GM12878 (cell line): ENCODE data around the gene CD82. TPM values are rescaled to one million over a fixed set of nuclear protein-coding genes. Genes with fewer than 3 reads are reported as not detected.

Source experiments
- ATAC-seq: fragments of 200-7000 bp; cut with Tn5 transposase; 3 replicates; pipeline ENCODE4 v1.9.1; 2020; ENCODE audit warnings: mild to moderate bottlenecking, moderate library complexity
- BruUV-seq: library from RNA; stranded (reverse); fragments of 400-500 nt; replicated peaks from 2 replicates; lab custom pipeline; 2021; lab: Mats Ljungman, UMichigan
- CTCF ChIA-PET: fragments of 300-600 bp; sonication (Branson Sonifier 250); formaldehyde crosslinking; extraction: SDS; loops from one replicate; lab custom pipeline; 2021; ENCODE audit warnings: inconsistent platforms; lab: Yijun Ruan, JAX
- POLR2A ChIA-PET: fragments of 350-600 bp; formaldehyde crosslinking; extraction: SDS; loops from one replicate; lab custom pipeline; 2021; ENCODE audit warnings: inconsistent platforms; lab: Charles Lee
- RAD21 ChIA-PET: fragments of 300-600 bp; sonication (Branson Sonifier 250); formaldehyde crosslinking; loops from one replicate; lab custom pipeline; 2023; ENCODE audit warnings: antibody characterized with exemption; ENCODE audit not compliant: unreplicated experiment; lab: Charles Lee
- SMC1A ChIA-PET: fragments of 300-600 bp; sonication (Branson Sonifier 250); formaldehyde crosslinking; loops from one replicate; lab custom pipeline; 2023; ENCODE audit not compliant: unreplicated experiment, uncharacterized antibody; lab: Charles Lee
- DNase-seq: peaks from one replicate; pipeline ENCODE4 v3.0.0-alpha.2; 2011; ENCODE audit warnings: low read depth, low spot score
- FAIRE-seq: peaks from 3 replicates; lab custom pipeline; 2011; peaks lifted over from hg19 to GRCh38; lab: Jason Lieb, UNC
- H2AFZ ChIP-seq: 2 replicates; pipeline ENCODE4 v1.6.0; 2011; ENCODE audit warnings: low read depth, low read length, control low read depth; ENCODE audit not compliant: control insufficient read depth
- H3K27ac ChIP-seq: 2 replicates; pipeline ENCODE4 v1.5.1; 2011; ENCODE audit warnings: control low read depth; ENCODE audit not compliant: control insufficient read depth, insufficient read depth
- H3K27me3 ChIP-seq, 2 experiments: replicated peaks in 1 of 2; 2 replicates each; pipeline versions ENCODE4 v1.6.0 to v1.6.1; 2011; ENCODE audit warnings: low read length in 1 of 2; ENCODE audit not compliant: control insufficient read depth in 2 of 2, insufficient read depth in 2 of 2
- H3K36me3 ChIP-seq, 2 experiments: 2 replicates each; pipeline ENCODE4 v1.5.1; 2011; ENCODE audit warnings: low read length in 1 of 2; ENCODE audit not compliant: control insufficient read depth in 2 of 2, insufficient read depth in 2 of 2
- H3K4me1 ChIP-seq: 2 replicates; pipeline ENCODE4 v1.6.1; 2011; ENCODE audit warnings: mild to moderate bottlenecking, low read length, moderate library complexity, mixed read lengths; ENCODE audit not compliant: control insufficient read depth, insufficient read depth
- H3K4me2 ChIP-seq: 2 replicates; pipeline ENCODE4 v1.6.0; 2011; ENCODE audit warnings: control low read depth; ENCODE audit not compliant: control insufficient read depth, insufficient read depth
- H3K4me3 ChIP-seq: fragments of 200-600 bp; sonication (generic); 2 replicates; pipeline ENCODE4 v1.5.1; 2016
- H3K79me2 ChIP-seq: 2 replicates; pipeline ENCODE4 v1.6.0; 2011; ENCODE audit warnings: low read length; ENCODE audit not compliant: control insufficient read depth, insufficient read depth
- H3K9ac ChIP-seq: 2 replicates; pipeline ENCODE4 v1.8.0; 2011; ENCODE audit warnings: low read length, control low read depth, mixed read lengths; ENCODE audit not compliant: control insufficient read depth, insufficient read depth
- H3K9me3 ChIP-seq: replicated peaks from 3 replicates; pipeline ENCODE4 v1.5.1; 2011; ENCODE audit warnings: mild to moderate bottlenecking, low read length; ENCODE audit not compliant: control insufficient read depth, insufficient read depth
- H4K20me1 ChIP-seq: 2 replicates; pipeline ENCODE4 v1.6.0; 2011; ENCODE audit not compliant: control insufficient read depth, insufficient read depth
- CREM ChIP-seq: IDR thresholded peaks from 2 replicates; pipeline ENCODE4 v1.6.1; 2014; ENCODE audit warnings: antibody characterized with exemption, low read depth
- NR2F1 ChIP-seq: fragments of 450-650 bp; conservative IDR thresholded peaks from 2 replicates; pipeline ENCODE4 v1.6.1; 2017; ENCODE audit warnings: mild to moderate bottlenecking
- POLR2AphosphoS5 ChIP-seq: IDR thresholded peaks from 2 replicates; pipeline ENCODE4 v1.6.1; 2011; ENCODE audit warnings: mild to moderate bottlenecking, low read length, inconsistent platforms
- STAT1 ChIP-seq: fragments of 450-650 bp; conservative IDR thresholded peaks from 2 replicates; pipeline ENCODE4 v1.6.1; 2014; ENCODE audit warnings: antibody characterized with exemption, mild to moderate bottlenecking
- TCF3 ChIP-seq: IDR thresholded peaks from 2 replicates; pipeline ENCODE4 v1.6.1; 2012; ENCODE audit warnings: low read depth, mild to moderate bottlenecking, low read length, borderline replicate concordance; ENCODE audit not compliant: insufficient read depth
- ZBED1 ChIP-seq: IDR thresholded peaks from 2 replicates; pipeline ENCODE4 v1.6.1; 2016; ENCODE audit warnings: borderline replicate concordance
- WGBS: methylation state at CpG from one replicate; pipeline ENCODE4 v1.1.6; 2016; ENCODE audit warnings: low lambda C conversion rate; ENCODE audit not compliant: insufficient replicate concordance, insufficient coverage; ENCODE audit errors: missing lambda C conversion rate; 5-methylcytosine and 5-hydroxymethylcytosine counted together
- in situ Hi-C: fragments of 300-500 bp; cut with MboI; formaldehyde crosslinking; loops from 9 replicates; pipeline ENCODE4 v1.14.3; 2018; ENCODE audit warnings: mixed read lengths
- intact Hi-C: fragments of 100-400 bp; cut with micrococcal nuclease; formaldehyde crosslinking; loops from one replicate; pipeline ENCODE4 v1.14.2; 2022; ENCODE audit not compliant: unreplicated experiment
- polyA plus RNA-seq, 11 experiments: library from polyadenylated mRNA; depleted of rRNA in 4 of 11; unstranded in 6 of 11; stranded (reverse) in 5 of 11; fragments of >200 nt; fragmentation: Nextera tagmentation in 4 of 11; fragmentation: Illumina TruSeq in 1 of 11; extraction: Ambion mirVana in 4 of 11; extraction: Trizol in 1 of 11; gene quantifications; 1 replicate in 1 of 11; 2 replicates in 10 of 11; pipeline versions ENCODE4 v1.2.1 to v1.2.3, GENCODE V29; 2011 to 2016; ENCODE audit warnings: inconsistent platforms in 2 of 11, missing spikeins in 2 of 11, low read depth in 1 of 11
- total RNA-seq, 4 experiments: library from RNA; depleted of rRNA in 3 of 4; stranded (reverse); fragments of >200 nt in 3 of 4; fragmentation: Illumina TruSeq in 1 of 4; extraction: Trizol in 1 of 4; gene quantifications; 2 replicates each; pipeline versions ENCODE4 v1.2.1 to v1.2.3, GENCODE V29; 2013 to 2021
- TF ChIP-seq, protein P1 (sequence below): IDR thresholded peaks from 2 replicates; pipeline ENCODE4 v1.6.1; 2012; ENCODE audit warnings: improper control_type of control experiment, low read depth, low read length; ENCODE audit not compliant: insufficient replicate concordance

The CD82 gene
- total and polyA plus RNA-seq, 10 of the 15 experiments (the other 5 are each of a cell fraction or from before 2014, with no cell fraction given): 5.2 to 180 (median 84.7) TPM

DNA sequence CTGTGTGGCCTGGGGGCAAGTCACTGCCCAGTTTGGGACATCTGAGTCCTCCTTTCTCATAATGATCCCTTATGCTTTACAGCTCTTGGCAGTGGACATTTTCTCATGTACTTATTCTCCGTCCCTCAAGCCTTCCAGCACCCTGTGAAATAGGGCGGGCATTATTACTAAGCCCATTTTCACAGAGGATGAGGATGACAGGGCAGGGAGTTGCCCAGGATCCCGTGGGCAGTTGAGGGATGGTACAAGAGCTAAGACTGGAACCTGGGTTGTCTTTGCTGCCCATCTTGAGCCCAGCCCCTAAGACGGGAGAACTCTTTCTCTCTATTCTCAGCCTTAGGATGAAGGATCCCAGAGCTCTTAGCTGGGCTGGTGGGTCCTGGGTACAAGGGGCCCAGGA lies 11.2 kb downstream of the CD82 start:
- intact Hi-C loops (no loop called here), in situ Hi-C loops (loop anchor here (25.0 kb wide), 1 partner anchor 1214 kb away; the partner anchor contains the start of gene TTC17)
- H3K4me1 ChIP-seq: peaks cover 59% of the 10 kb centered on the region
- BruUV-seq: no TSS peak
- H3K4me2 ChIP-seq: peak overlapping the region; percentile 40
- FAIRE-seq: no peak
- no peak for DNase-seq
- ATAC-seq: no peak
- H3K79me2 ChIP-seq: peaks cover 95% of the 10 kb centered on the region
- RAD21 ChIA-PET: interaction anchor here (0.9 to 4.6 kb wide), 8 partner anchors 8 to 40 kb away, joined by 3 to 29 read pairs (median 11); partner anchors contain the start of gene CD82
- no peak overlapping the region for H3K4me3 ChIP-seq
- H3K27me3 ChIP-seq: no peaks in the 10 kb centered on the region
- SMC1A ChIA-PET: interaction anchor here (0.9 to 4.0 kb wide), 8 partner anchors 9 to 41 kb away, joined by 3 to 60 read pairs (median 4); no protein-coding TSS in a partner anchor
- CTCF ChIA-PET: interaction anchor here (2.1 to 11.7 kb wide), 5 partner anchors 8 to 40 kb away, joined by 9 to 109 read pairs (median 13); no protein-coding TSS in a partner anchor
- H3K36me3 ChIP-seq: peaks cover 4 to 23% of the 10 kb centered on the region in 2 experiments
- 94% methylated on average over 4 of the region's 4 CpGs for WGBS
- TF ChIP-seq TCF3: no peak
- TF ChIP-seq, protein P1, sequence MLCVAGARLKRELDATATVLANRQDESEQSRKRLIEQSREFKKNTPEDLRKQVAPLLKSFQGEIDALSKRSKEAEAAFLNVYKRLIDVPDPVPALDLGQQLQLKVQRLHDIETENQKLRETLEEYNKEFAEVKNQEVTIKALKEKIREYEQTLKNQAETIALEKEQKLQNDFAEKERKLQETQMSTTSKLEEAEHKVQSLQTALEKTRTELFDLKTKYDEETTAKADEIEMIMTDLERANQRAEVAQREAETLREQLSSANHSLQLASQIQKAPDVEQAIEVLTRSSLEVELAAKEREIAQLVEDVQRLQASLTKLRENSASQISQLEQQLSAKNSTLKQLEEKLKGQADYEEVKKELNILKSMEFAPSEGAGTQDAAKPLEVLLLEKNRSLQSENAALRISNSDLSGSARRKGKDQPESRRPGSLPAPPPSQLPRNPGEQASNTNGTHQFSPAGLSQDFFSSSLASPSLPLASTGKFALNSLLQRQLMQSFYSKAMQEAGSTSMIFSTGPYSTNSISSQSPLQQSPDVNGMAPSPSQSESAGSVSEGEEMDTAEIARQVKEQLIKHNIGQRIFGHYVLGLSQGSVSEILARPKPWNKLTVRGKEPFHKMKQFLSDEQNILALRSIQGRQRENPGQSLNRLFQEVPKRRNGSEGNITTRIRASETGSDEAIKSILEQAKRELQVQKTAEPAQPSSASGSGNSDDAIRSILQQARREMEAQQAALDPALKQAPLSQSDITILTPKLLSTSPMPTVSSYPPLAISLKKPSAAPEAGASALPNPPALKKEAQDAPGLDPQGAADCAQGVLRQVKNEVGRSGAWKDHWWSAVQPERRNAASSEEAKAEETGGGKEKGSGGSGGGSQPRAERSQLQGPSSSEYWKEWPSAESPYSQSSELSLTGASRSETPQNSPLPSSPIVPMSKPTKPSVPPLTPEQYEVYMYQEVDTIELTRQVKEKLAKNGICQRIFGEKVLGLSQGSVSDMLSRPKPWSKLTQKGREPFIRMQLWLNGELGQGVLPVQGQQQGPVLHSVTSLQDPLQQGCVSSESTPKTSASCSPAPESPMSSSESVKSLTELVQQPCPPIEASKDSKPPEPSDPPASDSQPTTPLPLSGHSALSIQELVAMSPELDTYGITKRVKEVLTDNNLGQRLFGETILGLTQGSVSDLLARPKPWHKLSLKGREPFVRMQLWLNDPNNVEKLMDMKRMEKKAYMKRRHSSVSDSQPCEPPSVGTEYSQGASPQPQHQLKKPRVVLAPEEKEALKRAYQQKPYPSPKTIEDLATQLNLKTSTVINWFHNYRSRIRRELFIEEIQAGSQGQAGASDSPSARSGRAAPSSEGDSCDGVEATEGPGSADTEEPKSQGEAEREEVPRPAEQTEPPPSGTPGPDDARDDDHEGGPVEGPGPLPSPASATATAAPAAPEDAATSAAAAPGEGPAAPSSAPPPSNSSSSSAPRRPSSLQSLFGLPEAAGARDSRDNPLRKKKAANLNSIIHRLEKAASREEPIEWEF: no peak
- TF ChIP-seq POLR2AphosphoS5: 0 out of 2 replicates have a peak, but pooled peaks have one; percentile 25
- TF ChIP-seq NR2F1: no peak
- no peak for TF ChIP-seq STAT1
- no peak for TF ChIP-seq ZBED1
- no peak for TF ChIP-seq CREM
- H2AFZ ChIP-seq: no peak overlapping the region
- POLR2A ChIA-PET: interaction anchor here (0.6 to 23.1 kb wide), 4 partner anchors 11 to 1930 kb away, joined by 3 to 434 read pairs (median 12); partner anchors contain the start of gene CD82
- no peaks in the 10 kb centered on the region for H4K20me1 ChIP-seq
- peak overlapping the region; percentile 73 for H3K27ac ChIP-seq
- no peaks in the 10 kb centered on the region; the same call in 2 of the 3 replicates for H3K9me3 ChIP-seq
- H3K9ac ChIP-seq: peak overlapping the region; percentile 38; the same call in 1 of the 2 replicates
